Psoas muscle (tissue), 8 donors: Measurements from ENCODE around the gene RB1. TPM values are rescaled to one million over a fixed set of nuclear protein-coding genes. Genes with fewer than 3 reads are reported as not detected.
A peak's percentile ranks its signal among the peaks of the same experiment; 100 is the strongest.

Experiments used
- ATAC-seq, 4 donors: fragments of 200-7000 bp; cut with Tn5 transposase; one replicate each; pipeline ENCODE4 v1.9.1; 2020; ENCODE audit warnings: moderate library complexity in 3 of 4, mild to moderate bottlenecking in 2 of 4
- DNase-seq, 2 donors: peaks; one replicate each; pipeline ENCODE4 v3.0.0-alpha.2; 2020
- H3K27ac ChIP-seq: fragments of 200-600 bp; one replicate; pipeline ENCODE4 v1.8.0; 2022
- H3K27me3 ChIP-seq, 3 donors: fragments of 200-600 bp in 1 of 3; one replicate each; pipeline versions ENCODE4 v1.6.1 to v1.8.0; 2013 to 2022; ENCODE audit warnings: low read length in 2 of 3, mild to moderate bottlenecking in 2 of 3, moderate library complexity in 1 of 3; ENCODE audit not compliant: insufficient read depth in 3 of 3
- H3K36me3 ChIP-seq, 2 donors: fragments of 200-600 bp in 1 of 2; one replicate each; pipeline versions ENCODE4 v1.6.1 to v1.8.0; 2013 to 2022; ENCODE audit warnings: low read depth in 1 of 2, mild to moderate bottlenecking in 1 of 2, moderate library complexity in 1 of 2; ENCODE audit not compliant: insufficient read depth in 1 of 2
- H3K4me1 ChIP-seq: fragments of 200-600 bp; one replicate; pipeline ENCODE4 v1.8.0; 2022
- H3K4me3 ChIP-seq: fragments of 200-600 bp; one replicate; pipeline ENCODE4 v1.8.0; 2022; ENCODE audit warnings: mild to moderate bottlenecking
- H3K9me3 ChIP-seq: fragments of 200-600 bp; one replicate; pipeline ENCODE4 v1.8.0; 2022
- CTCF ChIP-seq: fragments of 200-600 bp; IDR thresholded peaks from one replicate; pipeline ENCODE4 v1.8.0; 2022; ENCODE audit warnings: antibody characterized with exemption
- WGBS, 3 donors: extraction: QIAGEN DNeasy Blood & Tissue Kit; methylation state at CpG; one replicate each; pipeline versions ENCODE4 v1.1.6 to v1.1.7; 2013; 5-methylcytosine and 5-hydroxymethylcytosine counted together
- intact Hi-C, 2 donors: fragments of 100-400 bp; cut with DNase I; formaldehyde crosslinking; loops; one replicate each; pipeline versions ENCODE4 v1.11.0 to v1.14.2; 2022
- polyA plus RNA-seq, 3 donors: library from polyadenylated mRNA; stranded (reverse); fragments of 200-250 nt; gene quantifications; one replicate each; pipeline ENCODE4 v1.2.3, GENCODE V29; 2013
- total RNA-seq, 4 donors: library from RNA; stranded (reverse); fragmentation: NEBNext Ultra II Directional in 2 of 4; extraction: Animal tissue kit (Norgen Biotek cat#: 25700) in 2 of 4; gene quantifications; one replicate each; pipeline versions ENCODE4 v1.2.1 to v1.2.4, GENCODE V29; 2021 to 2023
- donor health status: healthy with polysubstance abuse.
- donor health status: DM: no; HTN: no; CAD: no; lungs with moderate emphysema.
- donor health status: Bipolar disorder and iron deficiency.
- donor health status: healthy.
- donor health status: DM: yes; HTN: yes; CAD: no.
- donor health status: DM: no; HTN: no; CAD: no.
- donor health status: DM: no; HTN: no; CAD: no.
- donor health status: DM: yes; HTN: yes; CAD: no.

RB1 gene
- total and polyA plus RNA-seq, 7 donors = 16.6 to 35.6 (median 28.0) TPM

- H3K9me3 ChIP-seq = no peaks in the 10 kb centered on the region
- H3K27me3 ChIP-seq = no peaks in the 10 kb centered on the region
- H3K36me3 ChIP-seq = peaks cover 0 to 17% of the 10 kb centered on the region in 2 donors
- no peak overlapping the region for H3K4me3 ChIP-seq
- intact Hi-C loops = loop anchor here in 1 of 2 donors (10.0 kb wide), 1 partner anchor 172 kb away; no protein-coding TSS in a partner anchor
- H3K4me1 ChIP-seq = peaks cover 3% of the 10 kb centered on the region
- whole genome bisulfite sequencing, 3 donors = 58 to 64% (median 62%) methylated on average over 5 to 7 of the region's 7 CpGs
- H3K27ac ChIP-seq = no peak overlapping the region
- TF ChIP-seq CTCF = no peak
- DNase-seq = no peak
- no peak for ATAC-seq
Observed at GRCh38 chr13:48496271-48497161, 193.0 kb downstream of the RB1 start.

GRCh38 chr13:48497669-48498068 is 194.1 kb downstream of the RB1 start:
- Histone ChIP-seq H3K36me3 (peaks cover 0 to 21% of the 10 kb centered on the region in 2 donors), H3K4me1 (peaks cover 3% of the 10 kb centered on the region), H3K9me3 (no peaks in the 10 kb centered on the region), H3K27me3 (no peaks in the 10 kb centered on the region), H3K27ac (no peak overlapping the region), H3K4me3 (no peak overlapping the region)
- WGBS, 3 donors = 96 to 100% (median 98%) methylated on average over 2 of the region's 2 CpGs
- ATAC-seq (no peak), DNase-seq (no peak)
- intact Hi-C loops = loop anchor here in 1 of 2 donors (10.0 kb wide), 1 partner anchor 173 kb away; no protein-coding TSS in a partner anchor
- TF ChIP-seq CTCF = no peak

- peaks cover 0 to 18% of the 10 kb centered on the region in 2 donors for H3K36me3 ChIP-seq
- H3K27me3 ChIP-seq = no peaks in the 10 kb centered on the region
- intact Hi-C loops = no loop called here
- no peak for TF ChIP-seq CTCF
- H3K9me3 ChIP-seq = no peaks in the 10 kb centered on the region
- DNase-seq (no peak), ATAC-seq (peak; percentile 73 to 86 (median 84))
- 84 to 91% (median 84%) methylated on average over 4 of the region's 4 CpGs for WGBS, 3 donors
- H3K4me1 ChIP-seq = no peaks in the 10 kb centered on the region
- no peak overlapping the region for H3K4me3 ChIP-seq
- no peak overlapping the region for H3K27ac ChIP-seq
Observed at GRCh38 chr13:48500652-48501197, 197.2 kb downstream of the RB1 start.

GRCh38 chr13:48501705-48502104 is 198.2 kb downstream of the RB1 start:
- Histone ChIP-seq H3K27me3 (no peaks in the 10 kb centered on the region), H3K4me3 (no peak overlapping the region), H3K36me3 (peaks cover 0 to 13% of the 10 kb centered on the region in 2 donors), H3K9me3 (no peaks in the 10 kb centered on the region), H3K4me1 (no peaks in the 10 kb centered on the region), H3K27ac (no peak overlapping the region)
- 86 to 95% (median 90%) methylated on average over 2 of the region's 2 CpGs for WGBS, 3 donors
- intact Hi-C loops = no loop called here
- DNase-seq (no peak), ATAC-seq (no peak)
- TF ChIP-seq CTCF = no peak
